Measurements from ENCODE around the gene ARL2. TPM values are rescaled to one million over a fixed set of nuclear protein-coding genes. Genes with fewer than 3 reads are reported as not detected.

The ARL2 gene
- polyA plus RNA-seq, 1 of the 3 experiments (the other 2 are of a cell fraction), result 252 TPM

DNA sequence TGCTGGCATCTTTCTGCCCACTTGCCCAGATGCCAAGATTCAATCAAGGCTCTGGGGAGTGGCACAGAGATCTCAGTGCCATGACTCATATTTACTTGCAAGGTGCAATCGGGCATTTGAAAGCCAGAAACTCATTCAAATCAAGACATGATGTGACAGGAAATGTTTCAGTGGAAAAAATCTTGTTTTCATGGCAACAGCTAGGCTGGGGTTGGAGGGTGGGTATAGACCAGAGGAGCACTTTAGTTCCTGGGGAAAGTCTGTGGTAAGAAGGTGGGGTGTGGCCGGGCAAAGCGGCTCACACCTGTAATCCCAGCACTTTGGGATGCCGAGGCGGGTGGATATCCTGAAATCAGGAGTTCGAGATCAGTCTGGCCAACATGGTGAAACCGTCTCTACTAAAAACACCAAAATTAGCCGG, 43.2 kb upstream of the ARL2 start:
- Histone ChIP-seq H3K36me3 (replicated peaks in 1 of 2; ENCODE audit: control insufficient read depth in 1 of 2, insufficient read depth in 2 of 2, low read length in 1 of 2) (no peaks in the 10 kb centered on the region), H3K27ac (ENCODE audit: low read depth in 2 of 2, low read length in 1 of 2) (no peak overlapping the region), H3K4me2 (no peak overlapping the region), H3K27me3 (ENCODE audit: insufficient read depth) (no peaks in the 10 kb centered on the region), H3F3A (replicated peaks; ENCODE audit: insufficient read depth) (peaks cover 6% of the 10 kb centered on the region), H3K9me2 (no peaks in the 10 kb centered on the region), H2AFZ (ENCODE audit: low read depth) (no peak overlapping the region), H3K4me3 (ENCODE audit: low read depth in 2 of 2, low read length in 1 of 2) (no peak overlapping the region), H3K9ac (no peak overlapping the region), H4K20me1 (ENCODE audit: insufficient read depth) (no peaks in the 10 kb centered on the region), H3K4me1 (ENCODE audit: control insufficient read depth in 1 of 2, insufficient read depth in 2 of 2, low read depth in 1 of 2, low read length in 1 of 2) (no peaks in the 10 kb centered on the region), H3K79me2 (ENCODE audit: insufficient read depth) (no peaks in the 10 kb centered on the region), H3K9me3 (no peaks in the 10 kb centered on the region)
- ChIA-PET POLR2A (no interaction called here), CTCF (no interaction called here)
- WGBS (ENCODE audit: low lambda C conversion rate), result 89% methylated on average over 8 of the region's 8 CpGs
- TF ChIP-seq, protein P1, sequence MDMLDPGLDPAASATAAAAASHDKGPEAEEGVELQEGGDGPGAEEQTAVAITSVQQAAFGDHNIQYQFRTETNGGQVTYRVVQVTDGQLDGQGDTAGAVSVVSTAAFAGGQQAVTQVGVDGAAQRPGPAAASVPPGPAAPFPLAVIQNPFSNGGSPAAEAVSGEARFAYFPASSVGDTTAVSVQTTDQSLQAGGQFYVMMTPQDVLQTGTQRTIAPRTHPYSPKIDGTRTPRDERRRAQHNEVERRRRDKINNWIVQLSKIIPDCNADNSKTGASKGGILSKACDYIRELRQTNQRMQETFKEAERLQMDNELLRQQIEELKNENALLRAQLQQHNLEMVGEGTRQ (IDR thresholded peaks at IDR 0.05; ENCODE audit: borderline replicate concordance, low read depth, low read length), result no peak
- TF ChIP-seq, protein P2, sequence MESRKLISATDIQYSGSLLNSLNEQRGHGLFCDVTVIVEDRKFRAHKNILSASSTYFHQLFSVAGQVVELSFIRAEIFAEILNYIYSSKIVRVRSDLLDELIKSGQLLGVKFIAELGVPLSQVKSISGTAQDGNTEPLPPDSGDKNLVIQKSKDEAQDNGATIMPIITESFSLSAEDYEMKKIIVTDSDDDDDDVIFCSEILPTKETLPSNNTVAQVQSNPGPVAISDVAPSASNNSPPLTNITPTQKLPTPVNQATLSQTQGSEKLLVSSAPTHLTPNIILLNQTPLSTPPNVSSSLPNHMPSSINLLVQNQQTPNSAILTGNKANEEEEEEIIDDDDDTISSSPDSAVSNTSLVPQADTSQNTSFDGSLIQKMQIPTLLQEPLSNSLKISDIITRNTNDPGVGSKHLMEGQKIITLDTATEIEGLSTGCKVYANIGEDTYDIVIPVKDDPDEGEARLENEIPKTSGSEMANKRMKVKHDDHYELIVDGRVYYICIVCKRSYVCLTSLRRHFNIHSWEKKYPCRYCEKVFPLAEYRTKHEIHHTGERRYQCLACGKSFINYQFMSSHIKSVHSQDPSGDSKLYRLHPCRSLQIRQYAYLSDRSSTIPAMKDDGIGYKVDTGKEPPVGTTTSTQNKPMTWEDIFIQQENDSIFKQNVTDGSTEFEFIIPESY (IDR thresholded peaks at IDR 0.05; ENCODE audit: borderline replicate concordance, low read depth), result no peak
- no peak for TF ChIP-seq MXI1 (IDR thresholded peaks at IDR 0.05; ENCODE audit: low read depth, low read length)
- no peak for TF ChIP-seq NFIC (IDR thresholded peaks at IDR 0.05; ENCODE audit: borderline replicate concordance)
- no peak for DNase-seq

DNA sequence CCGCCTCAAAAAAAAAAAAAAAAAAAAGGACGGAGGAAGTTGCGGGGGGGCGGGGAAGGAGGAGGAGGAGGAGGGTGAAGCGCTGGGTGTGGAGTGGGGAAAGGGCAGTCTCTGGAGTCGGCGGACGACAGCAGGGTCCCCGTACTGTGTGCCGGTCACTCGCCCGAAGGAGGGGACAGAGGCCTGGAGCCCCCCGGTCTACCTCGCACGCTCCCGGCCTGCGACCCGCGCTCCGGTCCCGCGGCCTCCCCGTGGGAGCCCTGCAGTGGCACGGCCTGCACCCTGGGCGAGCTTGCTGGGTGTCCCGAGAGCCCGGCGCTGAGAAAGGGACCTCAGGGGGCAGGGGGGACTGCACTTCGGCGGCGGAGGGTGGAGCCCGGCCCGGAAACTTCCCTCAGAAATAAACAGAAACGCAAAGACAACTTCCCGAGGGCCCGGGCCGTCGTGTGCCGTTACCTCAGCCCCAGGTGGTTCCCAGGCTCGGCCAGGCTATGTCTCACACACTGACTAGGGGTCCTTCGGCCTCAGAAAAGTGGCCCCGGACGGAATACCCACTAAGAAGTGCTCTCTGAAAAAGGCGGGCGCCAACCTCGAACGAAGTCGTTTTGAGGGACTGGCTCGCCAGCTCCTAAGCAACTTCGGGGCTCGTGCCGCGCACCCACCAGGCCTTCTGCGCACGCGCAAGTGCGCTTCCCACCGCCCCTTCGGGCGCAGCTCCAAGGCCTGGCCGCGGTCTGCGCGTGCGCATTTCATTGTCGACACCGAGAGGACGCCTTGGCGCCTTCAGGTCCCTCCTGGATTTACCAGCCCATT, 42.3 kb upstream of the ARL2 start, which contains the start of gene MAJIN:
MAJIN (minus strand) TSS at position 688 of the 813 bp plus-strand sequence. CDS start 12,703 bp downstream, outside the sequence.
- H3K9me3 ChIP-seq, result no peaks in the 10 kb centered on the region
- no peak within 1 kb of the TSS for H3K4me2 ChIP-seq
- ChIA-PET CTCF (no interaction called here), POLR2A (no interaction called here)
- no peaks in the 10 kb centered on the region for H3K4me1 ChIP-seq (ENCODE audit: control insufficient read depth in 1 of 2, insufficient read depth in 2 of 2, low read depth in 1 of 2, low read length in 1 of 2)
- no peaks in the 10 kb centered on the region for H3K9me2 ChIP-seq
- H3K9ac ChIP-seq, result no peak within 1 kb of the TSS
- no peak within 1 kb of the TSS for H3K4me3 ChIP-seq (ENCODE audit: low read depth in 2 of 2, low read length in 1 of 2)
- H3K36me3 ChIP-seq (replicated peaks in 1 of 2; ENCODE audit: control insufficient read depth in 1 of 2, insufficient read depth in 2 of 2, low read length in 1 of 2), result no peaks in the 10 kb centered on the region
- H3K79me2 ChIP-seq (ENCODE audit: insufficient read depth), result no peaks in the 10 kb centered on the region
- peaks cover 6% of the 10 kb centered on the region for H3F3A ChIP-seq (replicated peaks; ENCODE audit: insufficient read depth)
- no peaks in the 10 kb centered on the region for H3K27me3 ChIP-seq (ENCODE audit: insufficient read depth)
- no peak for DNase-seq
- H4K20me1 ChIP-seq (ENCODE audit: insufficient read depth), result no peaks in the 10 kb centered on the region
- H3K27ac ChIP-seq (ENCODE audit: low read depth in 2 of 2, low read length in 1 of 2), result no peak within 1 kb of the TSS
- WGBS (ENCODE audit: low lambda C conversion rate), result 85% methylated on average over 59 of the region's 69 CpGs
- TF ChIP-seq, protein P3, sequence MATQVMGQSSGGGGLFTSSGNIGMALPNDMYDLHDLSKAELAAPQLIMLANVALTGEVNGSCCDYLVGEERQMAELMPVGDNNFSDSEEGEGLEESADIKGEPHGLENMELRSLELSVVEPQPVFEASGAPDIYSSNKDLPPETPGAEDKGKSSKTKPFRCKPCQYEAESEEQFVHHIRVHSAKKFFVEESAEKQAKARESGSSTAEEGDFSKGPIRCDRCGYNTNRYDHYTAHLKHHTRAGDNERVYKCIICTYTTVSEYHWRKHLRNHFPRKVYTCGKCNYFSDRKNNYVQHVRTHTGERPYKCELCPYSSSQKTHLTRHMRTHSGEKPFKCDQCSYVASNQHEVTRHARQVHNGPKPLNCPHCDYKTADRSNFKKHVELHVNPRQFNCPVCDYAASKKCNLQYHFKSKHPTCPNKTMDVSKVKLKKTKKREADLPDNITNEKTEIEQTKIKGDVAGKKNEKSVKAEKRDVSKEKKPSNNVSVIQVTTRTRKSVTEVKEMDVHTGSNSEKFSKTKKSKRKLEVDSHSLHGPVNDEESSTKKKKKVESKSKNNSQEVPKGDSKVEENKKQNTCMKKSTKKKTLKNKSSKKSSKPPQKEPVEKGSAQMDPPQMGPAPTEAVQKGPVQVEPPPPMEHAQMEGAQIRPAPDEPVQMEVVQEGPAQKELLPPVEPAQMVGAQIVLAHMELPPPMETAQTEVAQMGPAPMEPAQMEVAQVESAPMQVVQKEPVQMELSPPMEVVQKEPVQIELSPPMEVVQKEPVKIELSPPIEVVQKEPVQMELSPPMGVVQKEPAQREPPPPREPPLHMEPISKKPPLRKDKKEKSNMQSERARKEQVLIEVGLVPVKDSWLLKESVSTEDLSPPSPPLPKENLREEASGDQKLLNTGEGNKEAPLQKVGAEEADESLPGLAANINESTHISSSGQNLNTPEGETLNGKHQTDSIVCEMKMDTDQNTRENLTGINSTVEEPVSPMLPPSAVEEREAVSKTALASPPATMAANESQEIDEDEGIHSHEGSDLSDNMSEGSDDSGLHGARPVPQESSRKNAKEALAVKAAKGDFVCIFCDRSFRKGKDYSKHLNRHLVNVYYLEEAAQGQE (IDR thresholded peaks at IDR 0.05; ENCODE audit: low read depth, low read length), result no peak
- TF ChIP-seq RAD21 (IDR thresholded peaks at IDR 0.05; ENCODE audit: low read length), result no peak
- H2AFZ ChIP-seq (ENCODE audit: low read depth), result no peak within 1 kb of the TSS
